22Rv1 (cell line): Measurements from ENCODE around the gene SYPL2.

Experiments
- H3K27ac ChIP-seq: fragments of 450-650 bp; 2 replicates; pipeline ENCODE4 v1.5.1; 2017
- ZFX ChIP-seq: fragments of 450-650 bp; IDR thresholded peaks from 2 replicates; pipeline ENCODE4 v1.6.1; 2017; ENCODE audit warnings: antibody characterized with exemption, borderline replicate concordance
- TF ChIP-seq, protein P1 (sequence below): fragments of 450-650 bp; IDR thresholded peaks from 2 replicates; pipeline ENCODE4 v1.5.1; 2017; ENCODE audit warnings: mild to moderate bottlenecking

SYPL2 gene

DNA sequence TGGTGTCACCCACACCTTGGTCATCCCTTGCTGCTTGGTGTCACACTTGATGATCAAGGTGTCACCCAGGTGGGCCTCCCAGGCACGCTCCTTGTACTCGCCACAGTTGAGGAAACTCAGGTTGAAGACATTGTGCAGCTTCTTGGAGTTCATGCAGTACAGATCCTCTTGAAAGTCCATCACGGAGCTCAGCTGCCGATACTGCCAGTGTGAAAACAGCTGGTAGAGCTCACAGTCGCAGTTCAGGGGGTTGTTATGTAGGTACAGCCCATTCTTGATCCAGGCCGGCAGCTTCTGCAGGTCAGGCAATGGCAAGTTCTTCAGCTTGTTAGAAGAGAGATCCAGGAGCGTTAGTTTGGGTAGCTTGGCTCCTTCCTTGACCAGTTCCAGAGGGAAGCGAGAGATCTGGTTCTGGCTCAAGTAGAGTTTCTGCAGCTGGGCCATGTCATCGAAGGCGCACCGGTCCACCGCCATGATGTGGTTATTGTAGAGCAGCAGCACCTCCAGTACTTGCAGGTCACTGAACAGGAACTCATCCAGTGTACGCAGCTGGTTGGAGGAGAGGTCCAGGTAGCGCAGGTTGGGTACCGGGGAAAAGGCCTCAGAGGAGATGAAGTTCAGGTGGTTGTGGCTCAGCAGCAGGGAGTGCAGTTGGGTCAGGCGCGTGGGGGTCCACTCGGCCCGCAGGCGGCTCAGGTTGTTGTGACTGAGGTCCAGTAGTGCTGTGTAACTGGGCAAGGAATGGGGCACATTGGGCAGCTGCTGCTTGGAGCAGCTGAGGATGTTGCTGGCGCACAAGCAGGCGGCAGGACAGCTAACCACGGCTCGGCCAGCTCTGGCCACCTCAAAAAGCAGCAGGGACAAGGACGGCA is 41.9 kb downstream of the SYPL2 start:
- no peak overlapping the region for H3K27ac ChIP-seq
- no peak for TF ChIP-seq ZFX
- TF ChIP-seq, protein P1, sequence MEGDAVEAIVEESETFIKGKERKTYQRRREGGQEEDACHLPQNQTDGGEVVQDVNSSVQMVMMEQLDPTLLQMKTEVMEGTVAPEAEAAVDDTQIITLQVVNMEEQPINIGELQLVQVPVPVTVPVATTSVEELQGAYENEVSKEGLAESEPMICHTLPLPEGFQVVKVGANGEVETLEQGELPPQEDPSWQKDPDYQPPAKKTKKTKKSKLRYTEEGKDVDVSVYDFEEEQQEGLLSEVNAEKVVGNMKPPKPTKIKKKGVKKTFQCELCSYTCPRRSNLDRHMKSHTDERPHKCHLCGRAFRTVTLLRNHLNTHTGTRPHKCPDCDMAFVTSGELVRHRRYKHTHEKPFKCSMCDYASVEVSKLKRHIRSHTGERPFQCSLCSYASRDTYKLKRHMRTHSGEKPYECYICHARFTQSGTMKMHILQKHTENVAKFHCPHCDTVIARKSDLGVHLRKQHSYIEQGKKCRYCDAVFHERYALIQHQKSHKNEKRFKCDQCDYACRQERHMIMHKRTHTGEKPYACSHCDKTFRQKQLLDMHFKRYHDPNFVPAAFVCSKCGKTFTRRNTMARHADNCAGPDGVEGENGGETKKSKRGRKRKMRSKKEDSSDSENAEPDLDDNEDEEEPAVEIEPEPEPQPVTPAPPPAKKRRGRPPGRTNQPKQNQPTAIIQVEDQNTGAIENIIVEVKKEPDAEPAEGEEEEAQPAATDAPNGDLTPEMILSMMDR: no peak

DNA sequence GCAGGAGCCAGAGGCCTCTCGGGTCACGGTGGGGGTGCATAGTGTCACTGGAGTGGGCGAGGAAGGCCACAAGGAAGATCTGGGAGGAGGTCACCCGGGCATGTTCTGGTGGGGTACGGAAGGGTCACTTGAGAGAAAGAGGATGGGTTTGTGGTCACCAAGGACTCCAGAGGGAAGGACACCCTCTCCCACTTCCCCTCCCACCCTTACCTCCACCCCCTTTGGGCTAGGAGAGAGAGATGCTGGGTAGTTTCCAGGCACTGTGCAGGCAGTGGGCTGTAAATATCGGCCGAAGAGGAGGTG is 42.5 kb downstream of the SYPL2 start:
- TF ChIP-seq ZFX: no peak
- TF ChIP-seq, protein P1: no peak
- H3K27ac ChIP-seq: no peak overlapping the region

DNA sequence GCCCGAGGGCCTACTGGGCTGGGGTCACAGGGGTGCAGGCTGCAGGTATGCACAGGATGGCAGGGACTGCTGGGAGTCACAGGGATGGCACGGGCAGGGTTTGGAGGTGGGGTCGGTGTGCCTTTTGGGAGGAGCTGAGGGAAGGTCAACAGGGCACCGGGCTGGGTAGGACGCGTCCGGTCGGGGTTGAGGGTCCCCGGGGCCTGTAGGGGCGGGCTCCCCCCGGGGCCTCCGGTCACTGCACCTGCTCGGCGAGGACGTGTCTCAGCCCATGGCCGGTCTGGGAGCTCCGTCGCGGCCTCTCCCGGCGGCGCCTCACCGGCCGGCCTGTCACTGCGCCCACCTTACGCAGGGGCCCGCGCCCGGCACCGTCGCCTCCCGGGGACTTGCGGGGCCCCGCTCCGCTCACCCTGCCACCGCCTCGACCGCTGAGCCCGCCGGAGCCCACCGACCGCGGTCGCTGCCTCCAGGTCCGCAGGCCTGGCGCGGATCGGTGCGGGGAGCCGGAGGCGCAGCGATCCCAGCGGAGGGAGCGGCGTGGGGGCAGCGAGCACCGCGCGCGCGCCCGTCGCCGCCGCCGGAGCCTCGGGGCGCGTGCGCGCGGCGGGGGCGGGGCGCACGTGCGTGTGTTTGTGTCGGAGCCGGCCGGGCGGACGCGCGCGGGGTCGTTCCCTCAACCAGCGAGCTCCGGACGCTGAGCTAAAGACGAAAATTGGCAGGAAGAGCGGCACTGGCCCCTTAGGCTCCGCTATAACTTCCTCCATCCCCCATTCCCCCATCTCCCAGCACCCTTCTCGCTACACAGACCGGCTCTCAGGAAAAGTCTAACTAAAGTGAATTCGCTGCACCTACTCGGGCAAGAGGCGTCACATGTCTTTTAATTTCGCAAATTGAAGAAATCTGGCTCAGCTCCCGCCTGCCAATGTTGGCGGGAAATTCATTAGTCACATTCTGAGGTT is 43.1 kb downstream of the SYPL2 start, which contains the start of gene AMIGO1:
Gene AMIGO1 (minus strand): TSS at position 552 of the 959 bp plus-strand sequence. CDS start 815 bp downstream, outside the sequence.
- H3K27ac ChIP-seq: no peak within 1 kb of the TSS
- no peak for TF ChIP-seq ZFX
- TF ChIP-seq, protein P1: no peak

DNA sequence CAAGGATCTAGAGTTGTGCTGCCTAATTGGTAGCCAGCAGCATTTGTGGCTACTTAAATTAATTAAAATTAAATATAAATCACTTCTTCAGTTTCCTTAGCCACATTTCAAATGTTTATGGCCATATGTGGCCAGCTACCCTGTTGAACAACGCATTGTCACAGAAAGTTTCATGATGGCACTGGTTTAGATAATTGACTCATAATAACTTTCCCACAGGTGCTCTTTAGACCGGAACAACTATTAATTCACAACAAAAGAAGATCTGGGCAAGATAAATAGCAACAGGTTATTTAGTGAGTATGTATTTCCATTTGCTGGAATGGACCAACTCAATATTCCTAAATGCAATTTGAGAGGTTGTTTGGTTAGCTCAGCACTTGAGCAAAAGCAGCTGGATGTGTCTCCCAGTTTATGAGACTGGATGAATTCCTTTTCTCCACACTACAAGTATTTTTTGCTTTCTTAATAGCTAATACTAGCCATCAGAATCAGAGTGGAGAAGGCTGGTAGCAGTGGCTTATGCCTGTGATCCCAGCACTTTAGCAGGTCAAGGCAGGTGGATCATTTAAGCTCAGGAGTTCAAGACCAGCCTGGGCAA is 46.9 kb downstream of the SYPL2 start:
- H3K27ac ChIP-seq: no peak overlapping the region
- TF ChIP-seq ZFX: no peak

GRCh38 chr1:109514846-109515245 is 48.5 kb downstream of the SYPL2 start:
- TF ChIP-seq, protein P1: no peak
- TF ChIP-seq ZFX: no peak
- H3K27ac ChIP-seq: no peak overlapping the region

DNA sequence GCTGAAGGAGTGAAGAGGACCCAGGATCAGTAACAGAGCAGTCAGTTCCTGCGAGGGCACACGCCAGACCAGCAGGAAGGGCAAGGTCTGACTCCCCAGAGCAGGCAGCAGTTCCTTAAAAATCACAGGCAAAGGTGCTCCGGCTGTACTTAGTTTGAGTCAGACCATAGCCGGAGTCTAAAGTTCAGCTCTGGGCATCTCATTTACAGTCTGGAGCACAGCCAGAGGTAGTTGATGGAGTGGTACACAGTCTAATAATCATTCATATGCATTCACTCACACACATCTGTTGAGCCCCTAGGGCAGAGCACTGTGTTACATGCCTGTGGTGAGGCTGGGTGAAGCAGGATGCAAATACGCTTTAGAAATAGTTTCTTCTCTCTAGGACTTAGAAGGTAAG is 50.5 kb downstream of the SYPL2 start:
- TF ChIP-seq, protein P1: no peak
- TF ChIP-seq ZFX: no peak
- H3K27ac ChIP-seq: 0 out of 2 replicates have a peak overlapping the region, but pooled peaks have one; percentile 23

- H3K27ac ChIP-seq: 0 out of 2 replicates have a peak overlapping the region, but pooled peaks have one; percentile 23
- no peak for TF ChIP-seq ZFX
- TF ChIP-seq, protein P1: no peak
These were observed 51.0 kb downstream of the SYPL2 start for GRCh38 chr1:109517337-109517736.
